GM12874 (cell line): ENCODE measurements around the gene SLC16A1.

Experiments
- CTCF ChIP-seq: IDR thresholded peaks from 2 replicates; pipeline ENCODE4 v1.5.1; 2011; ENCODE audit warnings: low read depth, mild to moderate bottlenecking, control low read depth, low read length, moderate library complexity; ENCODE audit not compliant: insufficient read depth

Gene SLC16A1

GRCh38 chr1:112894561-112895011, 61.4 kb downstream of the SLC16A1 start:
- no peak for TF ChIP-seq CTCF

- no peak for TF ChIP-seq CTCF
Measured at GRCh38 chr1:112894010-112894292, 62.0 kb downstream of the SLC16A1 start.

GRCh38 chr1:112893288-112894009, 62.5 kb downstream of the SLC16A1 start:
- TF ChIP-seq CTCF, result no peak

GRCh38 chr1:112889052-112889768, 66.8 kb downstream of the SLC16A1 start:
- TF ChIP-seq CTCF, result no peak

GRCh38 chr1:112888630-112889029, 67.4 kb downstream of the SLC16A1 start:
- TF ChIP-seq CTCF, result no peak

GRCh38 chr1:112887599-112888283, 68.3 kb downstream of the SLC16A1 start:
- no peak for TF ChIP-seq CTCF

GRCh38 chr1:112882271-112882744, 73.7 kb downstream of the SLC16A1 start:
- no peak for TF ChIP-seq CTCF
